SJSA1 (cell line): ENCODE measurements around the gene AGBL4. TPM values are rescaled to one million over a fixed set of nuclear protein-coding genes. Genes with fewer than 3 reads are reported as not detected.
"Not testable (repeated sequence)": the region's sequence is repeated elsewhere in the genome, so short reads cannot be mapped to it uniquely, and the experiment has no call there.

ENCODE experiments used
- DNase-seq, 2 experiments: peaks; one replicate each; pipeline ENCODE4 v3.0.0-alpha.2; 2015 to 2020; ENCODE audit warnings: low spot score in 2 of 2, low read depth in 1 of 2
- H3K27ac ChIP-seq: fragments of 250-450 bp; sonication (Bioruptor Pico); 2 replicates; pipeline ENCODE4 v1.5.1; 2020; ENCODE audit warnings: mild to moderate bottlenecking, moderate library complexity
- H3K27me3 ChIP-seq: fragments of 250-450 bp; sonication (Bioruptor Pico); replicated peaks from 2 replicates; pipeline ENCODE4 v1.5.1; 2020; ENCODE audit warnings: mild to moderate bottlenecking, moderate library complexity
- H3K36me3 ChIP-seq: fragments of 250-450 bp; sonication (Bioruptor Pico); 2 replicates; pipeline ENCODE4 v1.5.1; 2020; ENCODE audit warnings: mild to moderate bottlenecking
- H3K4me1 ChIP-seq: fragments of 250-450 bp; sonication (Bioruptor Pico); replicated peaks from 2 replicates; pipeline ENCODE4 v1.6.1; 2021; ENCODE audit warnings: mild to moderate bottlenecking
- H3K4me3 ChIP-seq: fragments of 250-450 bp; sonication (Bioruptor Pico); 2 replicates; pipeline ENCODE4 v1.5.1; 2020; ENCODE audit warnings: mild to moderate bottlenecking
- H3K9me3 ChIP-seq: fragments of 250-450 bp; sonication (Bioruptor Pico); replicated peaks from 2 replicates; pipeline ENCODE4 v1.5.1; 2020; ENCODE audit warnings: mild to moderate bottlenecking
- total RNA-seq: library from RNA; depleted of rRNA; stranded (reverse); fragments of >200 nt; shearing (Covaris generic); gene quantifications from 2 replicates; pipeline ENCODE4 v1.2.3, GENCODE V29; 2014

AGBL4 gene
- total RNA-seq, 1 experiment from 2014 or later = not detected

DNA sequence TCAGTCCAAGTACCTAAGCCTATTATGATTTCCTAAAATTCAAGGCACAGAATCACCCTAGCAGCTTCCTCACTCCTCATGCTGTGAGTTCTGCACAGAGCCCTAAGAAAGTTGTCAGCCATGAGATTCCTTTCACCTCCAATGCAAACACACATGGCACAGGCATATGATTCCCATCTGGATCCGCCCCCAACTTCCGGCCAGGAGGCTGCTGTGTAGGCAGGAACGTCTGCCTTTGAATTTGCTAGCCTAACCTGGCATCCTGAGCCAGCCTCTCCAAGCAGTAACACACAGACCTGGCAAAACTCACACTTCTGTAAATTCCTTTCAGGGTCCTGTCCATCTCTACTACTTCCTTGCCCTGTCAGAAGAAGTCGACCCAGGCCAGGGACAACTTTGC lies 726.0 kb downstream of the AGBL4 start:
- H3K27ac ChIP-seq = no peak overlapping the region
- no peaks in the 10 kb centered on the region for H3K27me3 ChIP-seq
- no peaks in the 10 kb centered on the region for H3K36me3 ChIP-seq
- H3K9me3 ChIP-seq = peaks cover 15% of the 10 kb centered on the region
- H3K4me3 ChIP-seq = no peak overlapping the region
- H3K4me1 ChIP-seq = no peaks in the 10 kb centered on the region
- no peak for DNase-seq

- Histone ChIP-seq H3K27ac (no peak overlapping the region), H3K4me1 (no peaks in the 10 kb centered on the region), H3K27me3 (no peaks in the 10 kb centered on the region), H3K36me3 (no peaks in the 10 kb centered on the region), H3K9me3 (peaks cover 15% of the 10 kb centered on the region), H3K4me3 (no peak overlapping the region)
- DNase-seq = no peak
Measured at GRCh38 chr1:49294539-49294938, 729.2 kb downstream of the AGBL4 start.

GRCh38 chr1:49293016-49293415 lies 730.7 kb downstream of the AGBL4 start:
- no peak for DNase-seq
- peaks cover 15% of the 10 kb centered on the region for H3K9me3 ChIP-seq
- H3K4me1 ChIP-seq = no peaks in the 10 kb centered on the region
- no peak overlapping the region for H3K27ac ChIP-seq
- H3K36me3 ChIP-seq = no peaks in the 10 kb centered on the region
- no peak overlapping the region for H3K4me3 ChIP-seq
- H3K27me3 ChIP-seq = no peaks in the 10 kb centered on the region

GRCh38 chr1:49257211-49258049 lies 766.3 kb downstream of the AGBL4 start:
- DNase-seq, H3K27ac ChIP-seq, H3K9me3 ChIP-seq, H3K36me3 ChIP-seq, H3K27me3 ChIP-seq, H3K4me1 ChIP-seq, H3K4me3 ChIP-seq: not testable (repeated sequence)

DNA sequence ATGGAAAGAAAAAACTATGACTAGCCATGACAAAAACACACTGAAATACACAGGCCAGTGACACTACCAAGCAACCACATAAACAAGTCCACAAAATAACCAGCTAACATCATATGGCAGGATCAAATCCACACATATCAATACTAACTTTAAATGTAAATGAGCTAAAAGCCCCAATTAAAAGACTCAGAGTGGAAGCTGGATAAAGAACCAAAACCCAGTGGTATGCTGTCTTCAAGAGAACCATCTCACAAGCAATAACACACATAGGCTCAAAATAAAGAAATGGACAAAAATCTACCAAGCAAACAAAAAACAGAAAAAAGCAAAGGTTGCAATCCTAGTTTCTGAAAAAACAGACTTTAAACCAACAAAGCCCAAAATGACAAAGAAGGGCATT lies 770.8 kb downstream of the AGBL4 start:
- H3K9me3 ChIP-seq = peaks cover 6% of the 10 kb centered on the region; the same call in 1 of the 2 replicates
- no peak for DNase-seq
- no peaks in the 10 kb centered on the region for H3K27me3 ChIP-seq

DNA sequence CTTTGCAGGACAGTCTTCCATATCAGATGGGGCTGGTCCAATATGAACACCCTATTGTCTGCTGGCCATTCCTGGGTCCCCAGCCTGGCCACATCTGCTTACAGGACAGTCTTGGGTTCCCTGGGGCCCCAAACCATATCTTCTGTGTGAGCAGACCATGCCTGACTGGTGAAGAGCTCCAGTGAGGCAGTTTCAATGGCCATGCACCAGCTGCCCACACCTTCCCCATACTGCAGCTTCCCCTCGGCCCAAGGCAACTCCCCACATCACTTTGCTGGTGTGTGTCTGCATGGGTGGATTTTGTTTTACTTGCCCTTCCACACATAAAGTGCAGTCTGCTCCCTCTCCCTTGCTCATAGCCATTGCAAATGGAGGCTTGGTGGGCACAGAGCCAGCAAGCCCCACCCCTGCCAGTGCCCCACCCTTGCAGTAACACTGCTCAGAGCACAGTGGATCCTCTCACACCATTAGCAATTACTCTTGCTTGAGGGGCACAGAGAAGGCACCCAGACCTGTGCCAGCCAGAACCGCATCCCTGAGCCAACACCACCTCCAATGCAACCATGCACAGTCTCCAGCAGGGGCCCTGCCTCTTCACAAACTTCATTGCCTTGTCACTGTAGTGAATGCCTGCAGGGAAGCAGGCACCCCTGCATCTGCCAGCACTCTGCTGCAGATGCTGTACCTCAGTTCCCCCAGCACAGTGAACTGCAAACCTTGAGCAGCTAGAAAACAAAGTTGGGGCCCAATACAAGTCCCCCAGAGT lies 772.6 kb downstream of the AGBL4 start:
- H3K9me3 ChIP-seq = peaks cover 6% of the 10 kb centered on the region; the same call in 1 of the 2 replicates
- no peak for DNase-seq
- H3K27me3 ChIP-seq = no peaks in the 10 kb centered on the region
- no peak overlapping the region for H3K4me3 ChIP-seq
- no peaks in the 10 kb centered on the region for H3K36me3 ChIP-seq
- H3K27ac ChIP-seq = no peak overlapping the region
- H3K4me1 ChIP-seq = no peaks in the 10 kb centered on the region

More for the DNA sequence above, 770.8 kb downstream of the AGBL4 start:
- no peaks in the 10 kb centered on the region for H3K36me3 ChIP-seq
- H3K4me3 ChIP-seq = no peak overlapping the region
- H3K4me1 ChIP-seq = no peaks in the 10 kb centered on the region
- H3K27ac ChIP-seq = no peak overlapping the region

DNA sequence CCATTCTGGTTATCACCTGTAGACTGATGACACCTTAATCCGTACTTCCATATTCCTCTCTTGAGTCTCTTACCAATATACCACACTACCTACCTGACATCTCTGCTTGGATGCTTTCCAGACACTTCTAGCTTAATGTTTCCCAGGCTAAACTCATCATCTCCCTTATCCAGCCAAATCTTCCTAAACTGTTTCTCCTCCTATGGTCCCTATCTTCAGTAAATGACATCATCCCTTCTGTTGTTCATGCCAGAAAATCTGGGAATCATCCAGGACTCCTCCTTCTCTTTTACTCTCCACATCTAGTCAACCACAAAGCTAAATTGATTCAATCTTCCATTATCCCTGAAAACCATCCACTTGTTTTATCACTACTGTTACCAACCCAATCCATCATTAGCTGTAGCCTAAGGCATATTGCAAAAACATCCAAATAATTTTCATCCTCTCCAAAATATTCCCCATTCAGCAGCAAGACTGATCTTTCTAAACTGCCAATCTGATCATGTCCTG lies 783.0 kb downstream of the AGBL4 start:
- Histone ChIP-seq H3K9me3 (peaks cover 9% of the 10 kb centered on the region), H3K36me3 (no peaks in the 10 kb centered on the region), H3K27me3 (no peaks in the 10 kb centered on the region), H3K27ac (no peak overlapping the region), H3K4me1 (no peaks in the 10 kb centered on the region), H3K4me3 (no peak overlapping the region)
- no peak for DNase-seq

DNA sequence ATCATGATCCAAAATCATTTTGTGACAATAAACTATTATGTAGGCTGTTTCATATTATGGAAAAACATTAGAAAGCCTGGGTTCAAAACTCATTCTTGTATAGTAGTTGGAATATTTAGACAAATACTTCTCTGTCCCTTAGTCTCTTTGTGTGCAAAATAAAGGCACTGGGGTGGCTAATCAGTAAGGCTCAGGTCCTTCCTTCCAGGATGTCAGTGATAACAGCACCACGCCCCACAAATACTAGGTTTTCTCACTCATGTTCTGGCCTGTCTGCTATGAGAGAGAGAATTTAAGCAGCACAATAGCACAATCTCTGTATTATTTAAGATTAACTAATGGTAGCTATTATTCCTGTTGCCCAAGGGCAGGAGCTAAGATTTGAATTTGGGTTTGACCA lies 788.8 kb downstream of the AGBL4 start:
- H3K4me1 ChIP-seq = no peaks in the 10 kb centered on the region
- no peak for DNase-seq

DNA sequence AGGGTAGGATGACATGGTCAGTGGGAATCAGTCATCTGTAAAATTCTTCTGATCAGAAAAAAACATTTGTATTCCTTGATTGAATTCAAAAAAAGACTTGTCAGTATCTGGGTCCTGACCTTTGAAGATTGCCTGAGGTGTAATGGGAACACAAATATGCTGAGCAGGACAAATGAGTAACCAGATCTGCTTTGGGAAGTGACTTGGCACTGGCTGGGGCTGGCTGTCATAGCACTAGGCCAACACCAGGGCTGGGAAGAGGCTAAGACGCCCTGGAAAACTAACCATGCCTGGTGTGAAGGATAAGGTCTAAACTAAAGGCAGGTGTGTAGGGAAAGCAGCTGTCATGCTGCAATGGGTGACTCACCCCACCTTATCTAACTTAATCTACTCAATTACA lies 794.2 kb downstream of the AGBL4 start:
- Histone ChIP-seq H3K27ac (no peak overlapping the region), H3K36me3 (no peaks in the 10 kb centered on the region), H3K27me3 (no peaks in the 10 kb centered on the region), H3K4me3 (no peak overlapping the region), H3K4me1 (no peaks in the 10 kb centered on the region), H3K9me3 (no peaks in the 10 kb centered on the region; the same call in 1 of the 2 replicates)
- no peak for DNase-seq

More for the DNA sequence above, 788.8 kb downstream of the AGBL4 start:
- Histone ChIP-seq H3K9me3 (no peaks in the 10 kb centered on the region), H3K27ac (no peak overlapping the region), H3K36me3 (no peaks in the 10 kb centered on the region), H3K4me3 (no peak overlapping the region), H3K27me3 (no peaks in the 10 kb centered on the region)

DNA sequence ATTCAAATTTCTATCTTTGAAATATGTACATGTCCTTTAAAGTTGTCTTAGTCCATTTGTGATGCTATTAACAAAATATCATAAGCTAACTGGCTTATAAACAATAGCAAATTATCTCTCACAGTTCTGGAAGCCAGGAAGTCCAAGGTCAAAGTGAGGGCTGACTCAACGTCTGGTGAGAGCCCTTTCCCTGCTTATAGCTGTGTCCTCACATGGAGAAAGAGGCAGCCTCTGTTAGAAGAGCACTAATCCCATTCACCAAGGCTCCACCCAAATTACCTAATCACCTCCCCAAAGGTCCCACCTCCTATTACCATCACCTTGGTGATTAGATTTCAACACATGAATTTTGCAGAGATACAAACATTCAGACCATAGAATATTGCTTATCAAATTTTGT lies 797.0 kb downstream of the AGBL4 start:
- no peaks in the 10 kb centered on the region for H3K4me1 ChIP-seq
- H3K4me3 ChIP-seq = no peak overlapping the region
- no peaks in the 10 kb centered on the region for H3K27me3 ChIP-seq
- no peaks in the 10 kb centered on the region for H3K36me3 ChIP-seq
- no peak for DNase-seq
- H3K9me3 ChIP-seq = no peaks in the 10 kb centered on the region; the same call in none of the 2 replicates
- H3K27ac ChIP-seq = no peak overlapping the region

DNA sequence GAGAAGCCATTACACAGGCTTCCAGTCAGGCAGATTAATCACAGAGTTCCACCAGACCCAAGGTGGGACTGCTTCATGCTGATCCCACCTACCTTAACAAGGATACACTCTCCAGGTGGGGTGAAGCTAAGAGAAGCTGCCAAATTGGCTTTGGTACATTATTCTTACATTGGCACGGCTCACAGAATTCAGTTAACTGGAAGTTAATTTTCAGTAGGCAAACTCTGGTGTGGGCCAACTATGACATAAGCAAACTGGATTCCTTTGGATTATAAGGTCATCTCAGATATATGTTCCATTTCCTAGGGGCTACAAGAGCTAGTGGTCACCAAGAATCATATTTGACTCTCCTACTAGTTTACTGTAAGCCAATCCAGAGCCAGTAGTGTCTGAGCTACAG lies 798.3 kb downstream of the AGBL4 start:
- Histone ChIP-seq H3K27ac (no peak overlapping the region), H3K4me3 (no peak overlapping the region), H3K4me1 (no peaks in the 10 kb centered on the region), H3K9me3 (no peaks in the 10 kb centered on the region; the same call in none of the 2 replicates), H3K27me3 (no peaks in the 10 kb centered on the region), H3K36me3 (no peaks in the 10 kb centered on the region)
- no peak for DNase-seq

- DNase-seq = no peak
- Histone ChIP-seq H3K36me3 (no peaks in the 10 kb centered on the region), H3K4me1 (no peaks in the 10 kb centered on the region), H3K4me3 (no peak overlapping the region), H3K27me3 (no peaks in the 10 kb centered on the region), H3K9me3 (0 out of 2 replicates have a peak, but pooled peaks cover 5% of the 10 kb centered on the region), H3K27ac (no peak overlapping the region)
Measured at GRCh38 chr1:49213301-49213700, 810.5 kb downstream of the AGBL4 start.

- H3K4me3 ChIP-seq = no peak overlapping the region
- H3K36me3 ChIP-seq = no peaks in the 10 kb centered on the region
- peaks cover 5% of the 10 kb centered on the region; the same call in 1 of the 2 replicates for H3K9me3 ChIP-seq
- no peaks in the 10 kb centered on the region for H3K4me1 ChIP-seq
- H3K27ac ChIP-seq = no peak overlapping the region
- no peak for DNase-seq
- no peaks in the 10 kb centered on the region for H3K27me3 ChIP-seq
Measured at GRCh38 chr1:49208712-49209111, 815.0 kb downstream of the AGBL4 start.

DNA sequence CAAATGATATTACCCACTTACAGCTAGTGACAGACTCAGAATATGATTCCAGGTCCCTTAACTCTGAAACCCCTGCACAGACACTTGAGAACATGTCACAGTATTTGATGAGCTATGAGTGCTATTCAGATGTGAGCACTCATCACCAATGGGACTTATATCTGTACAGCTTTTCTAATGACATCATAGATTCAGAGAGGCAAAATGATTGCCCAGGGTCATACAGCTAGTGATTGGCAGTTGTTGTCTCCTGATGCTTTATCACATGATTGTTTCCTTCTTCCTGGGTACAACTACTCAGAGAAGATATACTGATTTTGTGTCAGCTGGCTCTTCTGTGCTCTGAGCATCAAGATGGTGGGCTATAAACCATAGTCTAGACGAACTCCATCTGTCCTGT lies 819.0 kb downstream of the AGBL4 start:
- Histone ChIP-seq H3K4me3 (no peak overlapping the region), H3K9me3 (peaks cover 5% of the 10 kb centered on the region; the same call in 1 of the 2 replicates), H3K36me3 (no peaks in the 10 kb centered on the region), H3K4me1 (no peaks in the 10 kb centered on the region), H3K27me3 (no peaks in the 10 kb centered on the region), H3K27ac (no peak overlapping the region)
- no peak for DNase-seq
